NCI-H226 (cell line): ENCODE measurements around the gene P4HTM.
A peak's percentile ranks its signal among the peaks of the same experiment; 100 is the strongest.

ENCODE experiments used
- DNase-seq: peaks from one replicate; pipeline ENCODE4 v3.0.0-alpha.2; 2015

Gene P4HTM

GRCh38 chr3:48989796-48990635, at the start of gene P4HTM:
Gene P4HTM (plus strand): TSS chr3:48990241. CDS start chr3:48990257, 16 bp downstream.
- DNase-seq: peak; percentile 98

- no peak for DNase-seq
Observed at GRCh38 chr3:48945432-48945831, 44.6 kb upstream of the P4HTM start.

DNA sequence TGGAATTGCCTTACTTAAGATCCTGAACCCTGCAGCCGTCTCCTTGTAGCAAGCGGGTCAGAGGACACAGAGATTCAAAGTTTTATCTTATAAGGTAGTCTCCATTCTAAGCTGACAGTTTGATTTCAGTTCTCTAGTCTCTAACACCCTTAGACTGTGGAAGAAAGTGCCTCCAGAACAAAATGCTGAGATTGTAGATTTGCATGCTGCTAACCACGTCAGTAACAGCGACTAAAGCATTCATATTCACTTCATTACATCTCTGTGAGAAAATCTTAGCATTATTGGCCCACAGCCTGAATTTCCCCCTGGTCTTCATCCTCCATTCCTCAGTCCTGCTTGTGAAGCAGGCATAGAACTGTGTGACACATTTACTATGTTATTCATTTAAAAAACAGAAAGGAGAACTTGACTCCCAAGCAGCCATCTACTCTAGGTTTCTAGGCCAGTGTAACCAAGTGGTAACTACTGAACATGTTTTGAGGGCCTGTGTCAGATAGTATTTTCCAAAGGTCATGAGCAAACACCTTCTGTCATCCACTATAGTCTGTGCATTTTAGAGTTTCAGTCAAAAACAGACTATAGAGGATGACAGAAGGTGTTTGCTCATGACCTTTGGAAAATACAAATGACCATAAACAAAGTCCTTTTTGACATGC, 44.0 kb upstream of the P4HTM start:
- DNase-seq: no peak

- no peak for DNase-seq
Observed at GRCh38 chr3:48949376-48949717, 40.7 kb upstream of the P4HTM start.

DNA sequence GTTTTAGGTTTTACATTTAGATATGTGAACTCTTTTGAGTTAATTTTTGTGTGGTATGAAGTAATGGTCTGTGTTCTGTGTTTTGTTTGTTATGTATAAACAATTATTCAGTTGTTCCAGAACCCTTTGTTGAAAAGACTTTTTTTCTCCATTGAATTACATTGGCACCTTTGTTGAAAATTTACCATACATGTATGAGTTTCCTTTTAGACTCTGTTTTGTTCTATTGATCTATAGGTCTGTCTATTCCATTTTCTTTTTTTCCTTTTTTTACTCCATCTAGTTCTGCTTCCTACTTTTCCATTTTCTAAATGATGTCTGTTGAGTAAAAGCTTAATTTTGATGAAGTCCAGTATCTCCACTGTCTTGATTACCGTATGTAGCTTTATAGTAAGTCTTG, 40.0 kb upstream of the P4HTM start:
- DNase-seq: no peak

GRCh38 chr3:48951764-48952163, 38.3 kb upstream of the P4HTM start:
- no peak for DNase-seq

DNA sequence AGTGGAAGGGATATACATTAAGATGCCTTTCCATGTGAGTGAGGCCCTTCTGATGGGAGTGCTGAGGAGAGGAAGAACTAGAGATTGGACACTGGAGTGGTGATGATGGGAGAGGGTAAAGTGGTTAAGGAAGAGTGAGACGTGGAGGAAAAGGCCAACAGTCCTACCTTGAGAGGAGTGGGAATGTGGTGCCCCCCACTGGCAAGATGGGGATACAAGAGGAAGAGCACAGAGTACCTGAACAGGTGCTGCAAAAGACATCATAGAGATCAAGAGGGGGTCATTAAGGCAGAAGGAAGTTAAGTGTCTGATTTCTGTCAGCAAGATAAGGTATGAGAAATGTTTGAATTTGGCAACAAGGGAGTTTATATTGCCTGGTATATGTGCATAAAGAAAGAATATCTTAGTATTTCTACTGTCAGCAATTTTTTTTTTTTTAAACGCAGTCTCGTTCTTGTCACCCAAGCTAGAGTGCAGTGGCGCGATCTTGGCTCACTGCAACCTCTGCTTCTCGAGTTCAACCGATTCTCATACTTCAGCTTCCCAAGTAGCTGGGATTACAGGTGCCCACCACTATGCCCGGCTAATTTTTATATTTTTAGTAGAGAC, 37.4 kb upstream of the P4HTM start:
- DNase-seq: no peak

DNA sequence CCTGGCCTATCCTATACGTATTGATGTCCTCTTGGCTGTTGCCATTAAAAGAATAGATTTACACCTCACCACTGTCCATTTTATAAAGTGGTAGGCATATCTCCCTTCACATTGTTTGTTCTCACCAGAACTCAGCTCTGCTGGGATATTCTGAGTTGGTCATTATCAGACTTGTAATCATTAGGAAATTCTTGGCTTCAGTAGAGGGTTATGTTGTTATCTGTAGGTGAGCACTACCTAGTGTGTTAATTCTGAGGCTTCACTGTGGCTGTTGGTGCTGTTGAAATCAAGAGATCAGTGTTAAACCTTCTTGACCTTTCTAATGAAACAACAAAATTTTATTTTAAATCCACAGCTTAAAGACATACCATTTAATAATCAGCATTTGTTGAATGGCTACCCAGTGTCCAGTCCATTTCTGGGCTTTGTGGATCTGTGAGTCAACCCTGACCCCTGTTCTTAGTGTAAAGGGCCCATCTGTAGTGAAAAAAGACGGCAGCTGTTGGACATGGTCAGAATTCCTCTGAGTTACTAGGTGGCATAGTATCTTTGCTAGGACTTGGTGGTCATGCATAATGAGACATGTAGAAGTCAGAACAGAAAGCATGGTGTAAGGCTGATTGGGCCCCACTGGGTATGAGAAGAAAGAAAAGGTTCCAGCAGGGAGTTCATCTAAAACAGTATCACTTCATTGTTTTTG, 32.9 kb upstream of the P4HTM start:
- no peak for DNase-seq

GRCh38 chr3:48960841-48961413, 29.1 kb upstream of the P4HTM start:
- no peak for DNase-seq

DNA sequence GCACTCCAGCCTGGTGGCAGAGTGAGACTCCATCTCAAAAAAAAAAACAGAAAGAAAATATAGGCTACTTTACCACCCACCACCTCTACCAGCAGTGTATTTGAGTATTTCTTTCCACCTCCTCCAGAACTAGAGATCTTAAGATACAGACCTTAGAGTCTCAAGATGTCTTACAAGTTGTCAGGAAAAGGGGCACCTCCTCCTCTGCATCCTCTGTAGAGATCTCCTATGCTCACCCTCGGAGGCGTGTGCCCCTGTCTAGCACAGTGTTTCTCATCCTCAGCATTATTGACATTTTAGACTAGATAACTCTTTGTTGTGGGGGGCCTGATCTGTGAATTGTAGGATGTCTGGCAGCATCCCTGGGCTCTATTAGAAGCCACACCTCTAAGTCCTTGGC, 27.7 kb upstream of the P4HTM start:
- DNase-seq: no peak

- no peak for DNase-seq
Observed at GRCh38 chr3:48962939-48963338, 27.1 kb upstream of the P4HTM start.

DNA sequence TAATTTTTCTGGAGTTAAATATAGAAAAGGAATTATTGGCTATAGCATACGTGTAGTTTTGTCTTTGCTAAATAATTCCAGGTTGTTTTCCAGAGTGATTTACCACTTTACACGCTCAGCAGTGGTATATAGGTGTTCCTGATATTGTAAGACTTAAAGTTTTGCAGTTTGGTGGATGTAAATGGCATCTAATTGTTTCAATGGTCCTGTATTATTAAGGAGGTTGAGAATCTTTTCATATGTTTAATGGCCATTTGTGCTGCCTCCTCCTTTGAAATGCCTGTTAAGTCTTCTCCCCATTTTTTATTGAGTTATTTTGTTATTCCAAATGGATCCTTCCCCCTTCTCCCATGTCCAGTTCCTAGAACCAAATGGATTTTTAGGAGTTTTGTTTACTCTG, 26.4 kb upstream of the P4HTM start:
- DNase-seq: no peak

- DNase-seq: no peak
Observed at GRCh38 chr3:48966367-48966766, 23.7 kb upstream of the P4HTM start.

DNA sequence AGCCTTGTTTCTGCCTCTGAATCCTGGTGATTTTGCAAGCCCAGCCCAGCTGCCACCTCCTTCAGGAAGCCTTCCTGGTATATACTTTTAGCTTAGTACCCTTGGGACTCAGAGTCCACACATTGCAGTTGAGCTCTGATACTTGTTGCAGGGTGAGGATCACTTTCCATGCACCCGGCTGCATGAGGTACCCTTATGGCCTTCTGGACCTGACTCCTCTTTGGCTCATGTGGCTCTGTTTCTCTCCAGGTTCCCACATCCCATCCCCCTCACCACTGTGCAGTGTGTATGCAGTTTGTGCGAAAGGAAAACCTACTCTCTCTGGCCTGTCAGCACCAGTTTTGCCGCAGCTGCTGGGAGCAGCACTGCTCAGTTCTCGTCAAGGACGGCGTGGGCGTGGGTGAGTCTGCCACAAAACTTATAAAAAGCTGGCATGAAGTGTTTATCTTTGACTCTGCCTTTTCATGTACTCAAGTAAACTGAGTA, 23.1 kb upstream of the P4HTM start:
- no peak for DNase-seq

DNA sequence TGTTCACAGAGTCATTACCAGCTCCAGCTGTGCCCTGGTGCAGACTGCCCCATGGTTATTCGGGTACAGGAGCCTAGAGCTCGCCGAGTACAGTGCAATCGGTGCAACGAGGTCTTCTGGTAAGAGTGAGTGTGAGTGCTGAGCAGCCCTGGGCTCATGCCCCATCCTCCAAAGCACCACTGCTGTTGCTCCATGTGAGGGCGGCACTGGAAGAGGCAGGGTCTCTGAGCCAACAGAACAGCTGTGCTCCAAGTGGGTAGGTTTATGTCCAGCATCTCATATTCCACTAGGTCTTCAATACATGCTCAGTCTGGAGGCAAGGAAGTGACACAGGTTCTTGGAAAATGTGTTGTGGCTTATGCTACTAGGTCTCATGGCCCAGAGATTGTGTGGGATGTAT, 19.5 kb upstream of the P4HTM start:
- DNase-seq: no peak

DNA sequence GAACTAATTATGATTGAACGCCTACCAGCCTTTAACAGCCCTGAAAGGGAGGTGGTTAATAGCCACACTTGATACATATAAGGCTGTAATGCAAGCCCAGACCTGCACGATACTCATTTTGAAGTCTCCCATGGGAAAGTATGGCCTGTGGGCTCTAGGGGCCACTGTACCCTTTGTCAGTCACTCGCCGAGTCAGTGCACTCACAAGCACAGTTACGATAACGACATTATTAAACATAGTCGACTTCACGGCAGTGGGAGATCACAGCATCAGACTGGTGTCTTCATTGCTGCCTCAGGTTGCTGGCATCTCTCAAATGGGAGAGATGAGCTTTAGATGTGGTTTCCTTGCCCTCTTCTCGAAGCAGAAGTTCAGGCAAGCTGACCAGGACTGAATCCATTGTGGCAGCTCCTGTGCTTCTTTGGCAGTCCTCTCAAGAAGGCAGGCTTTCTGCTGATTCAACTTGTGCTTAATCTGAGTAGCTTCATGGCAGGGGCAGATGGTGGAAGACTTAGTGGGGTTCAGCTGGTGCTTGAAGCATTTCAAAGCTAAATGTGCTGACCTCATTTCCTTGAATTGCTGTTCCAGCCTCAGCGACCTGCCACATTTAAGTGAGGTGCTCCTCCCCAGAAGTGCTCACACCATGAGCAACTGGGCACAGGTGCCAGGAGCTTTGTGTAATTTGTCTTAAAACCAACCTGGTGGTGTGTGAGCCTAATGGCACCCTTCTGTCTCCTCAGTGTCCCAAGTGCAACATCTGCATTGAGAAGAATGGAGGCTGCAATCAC, 15.8 kb upstream of the P4HTM start:
- DNase-seq: no peak

- DNase-seq: no peak
Observed at GRCh38 chr3:48979451-48979850, 10.6 kb upstream of the P4HTM start.

DNA sequence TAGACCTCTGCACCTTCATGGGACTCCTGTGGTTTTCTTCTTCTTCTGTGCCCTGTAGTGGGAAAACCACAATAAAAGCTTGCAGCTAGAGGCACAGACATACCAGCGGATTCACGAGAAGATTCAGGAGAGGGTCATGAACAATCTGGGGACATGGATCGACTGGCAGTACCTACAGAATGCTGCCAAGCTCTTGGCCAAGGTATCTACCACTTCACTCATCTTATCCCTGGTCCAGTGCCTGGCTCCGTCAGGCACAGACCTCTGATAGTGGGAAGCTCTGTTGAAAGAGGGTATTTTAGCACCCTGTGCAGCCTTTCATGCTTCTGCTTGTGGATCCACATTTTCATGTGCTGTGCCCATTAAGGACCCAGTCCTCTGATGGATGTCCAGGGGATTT, 9.7 kb upstream of the P4HTM start:
- DNase-seq: no peak

DNA sequence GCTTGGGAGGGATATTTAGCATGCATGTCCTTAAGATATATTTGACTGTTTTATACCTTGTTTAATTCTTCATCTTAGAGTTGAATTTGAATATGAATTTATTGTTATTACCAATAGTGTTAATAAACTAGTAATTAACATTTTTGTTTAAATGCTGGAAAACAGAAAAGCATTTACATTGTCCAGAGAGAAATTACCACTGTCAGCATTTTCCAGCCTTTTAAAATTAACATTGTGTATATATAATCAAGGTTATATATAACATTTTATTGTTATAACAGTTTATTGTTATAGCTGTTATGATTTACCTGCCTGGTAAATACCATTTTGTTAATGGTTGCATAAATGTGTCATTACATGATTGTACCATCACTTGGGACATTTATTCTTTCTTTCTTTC, 8.0 kb upstream of the P4HTM start:
- no peak for DNase-seq

DNA sequence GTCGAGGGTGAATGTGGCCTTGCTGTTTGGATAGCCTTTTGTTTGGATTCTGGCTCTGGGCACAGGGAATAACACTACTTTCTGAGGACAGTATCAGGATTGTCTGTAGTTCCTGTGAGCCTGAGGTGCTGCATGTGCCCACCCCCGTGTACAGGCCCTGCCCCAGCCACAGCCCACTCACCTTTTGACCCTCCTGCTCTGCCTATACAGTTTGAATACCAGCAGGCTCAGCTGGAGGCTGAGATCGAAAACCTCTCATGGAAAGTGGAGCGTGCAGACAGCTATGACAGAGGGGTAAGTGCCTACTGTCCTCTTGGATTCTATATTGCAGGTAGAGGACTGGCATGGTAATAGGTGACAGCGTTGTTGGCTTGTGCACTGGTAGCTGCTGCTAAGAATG, 7.4 kb upstream of the P4HTM start:
- no peak for DNase-seq

DNA sequence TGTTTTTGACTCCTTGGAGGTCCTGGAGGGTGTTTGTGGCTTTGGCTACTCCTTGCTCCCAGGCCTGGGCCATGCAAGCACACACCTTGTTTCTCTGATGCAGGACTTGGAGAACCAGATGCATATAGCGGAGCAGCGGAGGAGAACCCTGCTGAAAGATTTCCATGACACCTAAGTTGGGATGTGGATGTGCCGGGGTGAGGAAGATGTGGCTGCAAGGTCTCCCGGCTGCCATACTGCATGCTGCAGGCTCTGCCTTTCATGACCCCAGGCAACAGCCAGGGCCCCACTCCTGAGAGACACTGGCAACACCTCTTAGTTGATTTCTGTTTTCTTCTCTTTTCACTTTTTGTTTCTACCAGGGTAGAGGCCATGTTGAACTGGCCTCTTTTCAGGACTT, 6.9 kb upstream of the P4HTM start:
- DNase-seq: no peak

GRCh38 chr3:48984663-48985062, 5.4 kb upstream of the P4HTM start:
- DNase-seq: no peak
